GM08714 (cell line): ENCODE results near the gene PLD5.
"Not testable (repeated sequence)": the region's sequence is repeated elsewhere in the genome, so short reads cannot be mapped to it uniquely, and the experiment has no call there.

Source experiments
- H3K4me3 ChIP-seq: fragments of 200-500 bp; sonication (Bioruptor generic); 2 replicates; pipeline ENCODE4 v1.5.1; 2014; ENCODE audit warnings: mild to moderate bottlenecking, low read length, inconsistent platforms
- ZNF274 ChIP-seq: IDR thresholded peaks from 2 replicates; pipeline ENCODE4 v1.6.1; 2012; ENCODE audit warnings: mild to moderate bottlenecking, low read depth, low read length

PLD5 gene

DNA sequence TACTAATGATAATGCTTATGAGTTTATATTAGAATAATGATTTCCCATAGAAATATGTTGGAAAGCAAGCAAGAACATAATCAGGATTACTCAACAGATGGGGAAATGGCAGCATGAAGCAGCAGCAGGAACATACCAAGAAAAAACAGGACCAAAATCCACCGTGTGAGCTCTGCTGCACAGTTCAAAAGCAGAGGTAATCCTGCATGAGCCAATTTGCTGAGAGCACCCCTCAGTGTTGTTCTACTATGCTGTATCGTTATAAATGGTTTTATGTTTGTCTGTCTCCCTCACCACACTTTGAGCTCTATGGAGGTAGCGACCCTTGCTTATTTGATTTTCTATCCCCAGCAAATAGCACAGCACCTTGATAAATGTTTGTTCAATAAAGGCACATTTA, 246.1 kb downstream of the PLD5 start:
- H3K4me3 ChIP-seq, result not testable (repeated sequence)

DNA sequence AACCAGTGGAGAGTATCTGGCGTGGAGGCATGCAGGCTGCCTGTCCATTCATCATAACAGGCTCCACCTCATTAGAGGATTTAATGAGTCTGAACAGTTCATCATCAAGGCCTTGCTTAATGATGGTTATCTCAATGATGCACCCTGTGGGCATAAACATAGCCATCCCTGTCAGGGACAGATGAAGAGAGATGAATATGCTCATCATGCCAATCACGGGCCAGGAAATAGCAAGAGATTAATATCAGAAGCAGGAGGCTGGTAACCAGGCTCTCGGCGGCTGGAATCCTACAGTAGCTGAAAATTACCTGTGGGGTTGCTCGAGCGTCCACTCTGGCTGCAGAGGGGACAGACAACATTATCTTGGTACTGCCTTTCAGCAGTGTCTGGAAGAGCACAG, 247.7 kb downstream of the PLD5 start:
- not testable (repeated sequence) for H3K4me3 ChIP-seq

DNA sequence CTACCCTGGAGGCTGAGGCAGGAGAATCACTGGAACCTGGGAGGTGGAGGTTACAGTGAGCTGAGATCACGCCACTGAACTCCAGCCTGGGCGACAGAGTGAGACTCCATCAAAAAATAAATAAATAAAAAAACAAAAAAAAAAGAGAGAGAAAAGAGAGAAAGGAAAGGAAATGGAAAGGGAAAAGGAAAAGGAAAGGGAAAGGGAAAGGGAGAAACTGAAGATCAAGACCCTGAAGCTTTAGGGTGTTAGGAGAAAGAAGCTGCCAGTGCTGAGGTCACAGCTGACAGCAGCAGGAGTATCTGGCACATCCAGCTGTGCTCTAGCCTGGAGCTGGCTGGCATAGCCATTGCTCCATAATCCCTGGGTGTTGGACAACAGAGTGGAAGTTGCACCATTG, 257.5 kb downstream of the PLD5 start:
- H3K4me3 ChIP-seq, result not testable (repeated sequence)

DNA sequence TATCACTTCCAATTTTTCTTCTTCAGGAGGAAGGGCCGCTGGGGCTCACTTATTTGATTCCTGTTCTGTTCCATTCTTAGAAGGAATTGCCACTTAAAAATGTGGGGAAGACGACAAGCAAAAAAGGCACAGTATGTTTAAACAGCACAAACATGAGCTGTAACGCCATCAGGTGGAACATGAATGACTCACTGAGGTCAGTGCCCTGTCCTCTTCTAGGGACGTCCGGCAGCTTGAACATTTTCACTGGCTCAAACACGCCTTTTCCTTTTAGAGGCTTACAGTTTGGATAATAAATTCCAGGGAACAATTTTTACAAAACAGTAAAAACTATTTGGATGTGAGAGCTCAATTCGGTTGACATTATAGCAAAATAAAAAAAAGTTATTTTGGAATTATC, 260.1 kb downstream of the PLD5 start:
- H3K4me3 ChIP-seq, result not testable (repeated sequence)

DNA sequence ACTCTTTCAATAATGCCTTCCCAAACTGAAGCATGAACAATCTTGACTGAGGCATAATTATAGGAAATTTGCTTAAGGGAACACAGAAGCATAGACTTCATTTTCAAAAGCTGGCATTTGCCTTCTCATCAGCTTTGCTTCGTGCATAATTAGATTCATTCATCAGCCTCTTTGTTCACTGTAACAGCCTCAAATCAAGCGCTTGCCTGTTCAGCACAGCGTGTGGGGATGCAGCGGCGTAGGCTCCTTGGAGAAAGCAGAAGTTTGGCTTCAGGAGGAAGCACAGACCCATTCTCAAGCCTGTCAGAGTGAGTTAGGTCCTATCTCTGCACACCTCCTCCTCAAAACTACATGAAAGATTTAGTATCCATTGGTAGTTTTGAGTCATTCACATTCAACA, 279.2 kb downstream of the PLD5 start:
- no peak overlapping the region for H3K4me3 ChIP-seq
- TF ChIP-seq ZNF274, result no peak

DNA sequence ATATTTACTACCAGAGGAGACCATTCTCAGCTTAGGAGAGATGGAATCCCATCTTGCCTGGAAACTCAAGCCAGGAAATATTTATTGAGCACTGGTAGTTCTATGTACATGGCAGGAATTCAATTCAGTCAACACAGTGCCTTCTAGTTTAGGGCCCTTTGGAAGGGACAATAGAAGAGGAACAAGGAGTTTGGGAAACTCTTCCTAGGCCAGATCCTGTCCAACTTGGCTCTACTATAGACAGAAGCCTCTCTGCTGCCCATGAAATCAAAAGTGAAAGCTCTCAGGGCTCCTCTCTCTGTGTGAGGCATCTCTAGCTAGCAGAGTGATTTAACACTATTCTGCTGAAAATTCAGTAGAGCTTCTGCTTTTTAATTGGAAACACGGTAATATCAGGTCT, 281.0 kb downstream of the PLD5 start:
- TF ChIP-seq ZNF274, result no peak
- no peak overlapping the region for H3K4me3 ChIP-seq

DNA sequence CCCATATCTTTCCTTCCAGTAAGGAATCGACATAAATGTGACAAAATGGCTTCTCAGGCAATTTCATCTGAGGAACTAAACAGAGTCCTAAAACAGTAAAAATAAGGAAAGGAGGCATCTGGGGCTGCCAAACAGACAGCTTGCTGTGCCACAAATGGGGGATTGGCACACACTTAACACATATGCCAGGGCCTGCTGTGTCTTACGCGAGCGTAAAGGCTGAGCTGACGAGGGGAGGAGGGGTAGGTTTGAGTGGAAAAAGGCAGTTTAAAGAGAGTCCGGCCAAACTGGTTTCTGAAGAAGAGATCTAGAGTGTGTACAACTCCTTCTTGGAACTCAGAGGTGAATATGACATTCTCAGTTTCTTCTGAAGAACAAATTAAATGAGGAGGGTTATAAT, 281.5 kb downstream of the PLD5 start:
- no peak overlapping the region for H3K4me3 ChIP-seq
- no peak for TF ChIP-seq ZNF274

DNA sequence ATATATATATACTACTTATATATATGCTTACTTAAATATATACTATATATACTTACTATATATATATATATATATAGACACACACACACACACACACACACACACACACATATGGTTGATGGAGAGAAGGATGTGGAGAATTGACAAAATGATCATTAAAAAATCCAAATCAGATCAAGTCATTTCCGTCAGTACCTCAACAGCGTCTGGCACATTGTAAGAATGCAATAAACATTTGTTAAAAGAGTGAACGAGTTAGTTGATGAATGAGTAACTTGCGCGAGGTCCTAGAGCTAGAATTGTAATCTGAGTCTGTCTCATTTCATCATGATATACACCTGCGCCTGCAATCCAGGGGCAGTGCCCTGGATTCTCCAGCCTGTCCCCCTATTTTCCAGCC, 282.6 kb downstream of the PLD5 start:
- H3K4me3 ChIP-seq, result no peak overlapping the region
- TF ChIP-seq ZNF274, result no peak

DNA sequence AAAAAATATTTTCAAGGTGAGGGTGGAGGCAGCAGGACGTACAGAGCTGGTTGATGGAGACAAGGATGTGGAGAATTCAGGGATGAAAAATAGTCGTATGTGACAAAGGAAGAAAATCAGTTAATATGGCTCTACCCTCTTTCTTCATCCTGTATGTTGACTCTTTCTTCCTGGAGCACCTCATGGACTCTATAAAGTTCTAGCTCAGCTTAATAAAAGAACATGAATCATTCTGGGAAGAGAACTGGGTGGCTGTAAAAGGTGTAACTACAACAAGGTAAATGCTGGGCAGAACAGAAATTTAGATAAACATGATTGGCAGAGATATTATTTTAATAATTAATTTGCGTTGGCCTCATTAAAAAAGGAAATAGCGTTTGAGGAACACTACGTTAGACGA, 283.8 kb downstream of the PLD5 start:
- TF ChIP-seq ZNF274, result no peak

DNA sequence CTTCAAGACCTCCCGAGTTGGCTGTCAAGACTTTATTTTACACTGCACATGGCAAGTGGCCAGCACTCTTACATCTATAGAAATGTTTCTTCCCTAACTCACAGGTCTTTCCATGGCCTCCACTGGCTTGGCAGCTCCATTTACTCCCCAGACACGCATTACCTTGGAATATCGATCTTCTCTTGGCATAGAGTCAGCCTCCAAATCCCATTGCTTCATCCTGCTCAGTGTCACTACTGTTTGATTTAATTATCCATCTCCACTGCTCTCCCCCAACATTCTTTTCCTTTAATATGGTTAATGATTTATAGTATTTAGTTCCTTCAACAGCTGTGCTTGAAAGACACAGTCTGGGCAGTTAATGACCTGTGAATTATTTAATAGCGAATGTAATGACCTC, 284.4 kb downstream of the PLD5 start:
- no peak overlapping the region for H3K4me3 ChIP-seq
- no peak for TF ChIP-seq ZNF274

More for the DNA sequence above, 283.8 kb downstream of the PLD5 start:
- H3K4me3 ChIP-seq, result no peak overlapping the region

DNA sequence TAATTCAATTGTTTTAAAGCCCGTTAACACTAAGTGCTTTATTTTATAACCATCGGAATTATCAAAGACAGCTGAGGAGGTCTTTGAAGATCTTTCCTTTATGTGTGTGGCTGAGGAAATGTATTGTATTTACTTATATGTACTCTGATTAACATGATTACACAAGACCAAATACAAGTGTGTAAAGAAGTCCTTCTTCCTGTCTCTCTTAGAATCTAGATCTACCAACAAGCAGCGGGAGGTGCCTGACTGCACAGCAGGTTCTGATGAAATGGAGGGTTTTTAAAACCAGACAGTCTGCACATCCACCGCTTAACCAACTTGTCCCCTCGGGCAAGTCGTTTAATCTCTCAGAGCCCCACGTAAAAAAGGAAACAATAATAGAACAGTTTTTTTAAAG, 285.1 kb downstream of the PLD5 start:
- no peak overlapping the region for H3K4me3 ChIP-seq
- no peak for TF ChIP-seq ZNF274

DNA sequence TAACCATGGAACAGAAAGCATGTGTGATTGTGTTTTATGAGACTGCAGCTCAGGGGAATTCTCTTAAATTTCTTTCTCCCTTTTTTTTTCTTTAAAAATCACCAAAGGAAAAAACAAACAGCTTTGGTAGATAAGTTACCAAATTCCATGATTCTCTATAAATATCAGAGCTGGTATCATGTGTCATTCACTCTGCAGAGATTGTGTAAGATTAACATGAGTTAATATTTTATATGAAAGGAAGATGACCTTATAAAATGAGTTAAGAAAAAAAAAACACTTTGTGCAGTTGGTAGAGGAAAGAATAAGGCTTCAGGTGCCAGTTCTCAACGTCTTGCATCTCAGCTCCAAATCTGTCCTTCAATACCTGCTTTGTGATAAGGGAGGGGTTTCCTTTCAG, 287.4 kb downstream of the PLD5 start:
- no peak for TF ChIP-seq ZNF274

DNA sequence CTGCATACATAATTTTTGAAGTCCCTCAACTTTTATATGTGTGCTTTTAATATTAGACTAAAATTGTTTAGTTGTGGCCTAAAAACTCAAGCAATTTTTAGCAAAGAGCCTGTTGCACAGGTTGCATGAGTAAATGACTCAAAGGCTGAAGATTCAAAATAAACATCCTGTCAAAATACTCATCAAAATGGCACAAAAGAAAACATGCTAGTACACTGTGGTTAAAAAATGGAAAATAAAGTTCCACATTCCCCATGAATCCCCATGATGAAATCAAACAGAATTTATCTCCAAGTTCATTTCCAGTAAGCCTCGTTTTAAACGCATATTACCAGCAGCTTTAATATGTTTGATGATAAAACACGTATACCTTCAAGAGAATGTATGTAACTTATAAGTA, 295.5 kb downstream of the PLD5 start:
- H3K4me3 ChIP-seq, result no peak overlapping the region
- TF ChIP-seq ZNF274, result no peak

More for the DNA sequence above, 287.4 kb downstream of the PLD5 start:
- H3K4me3 ChIP-seq, result no peak overlapping the region

DNA sequence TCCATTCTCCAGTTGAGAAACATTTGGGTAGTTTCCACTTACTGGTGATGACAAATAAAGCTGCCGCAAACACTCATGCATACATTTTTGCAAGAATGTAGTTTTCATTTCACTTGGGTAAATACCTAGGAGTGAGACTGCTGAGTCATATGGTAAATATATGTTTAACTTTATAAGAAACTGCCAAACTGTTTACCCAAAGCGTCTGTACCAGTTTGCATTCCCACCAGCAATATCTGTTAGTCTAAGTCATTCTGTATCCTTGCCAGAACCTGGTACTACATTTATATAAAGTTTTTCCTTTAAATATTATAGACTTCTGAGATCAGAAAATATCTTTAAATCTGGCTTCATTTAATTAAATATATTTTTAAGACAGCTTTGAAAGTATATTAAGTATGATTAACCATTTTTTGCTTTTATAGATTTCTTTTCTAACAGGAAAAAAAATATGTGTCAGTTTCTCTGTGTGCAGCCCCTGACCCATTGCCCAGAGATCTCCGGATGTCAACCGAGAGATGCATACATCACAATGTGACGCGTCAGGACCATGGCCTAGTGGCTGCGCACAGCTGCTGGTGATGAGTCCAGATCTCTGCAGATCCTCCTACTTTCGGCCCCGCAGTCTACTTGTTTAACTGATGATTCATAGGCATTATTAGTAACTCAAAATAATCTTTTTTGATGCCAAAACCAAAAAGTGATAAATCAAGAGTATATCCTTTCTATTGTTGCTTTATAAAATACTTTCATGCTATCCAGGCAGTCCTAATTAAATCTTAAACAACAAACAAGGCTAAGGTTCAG, 298.5 kb downstream of the PLD5 start:
- TF ChIP-seq ZNF274, result no peak
- no peak overlapping the region for H3K4me3 ChIP-seq

DNA sequence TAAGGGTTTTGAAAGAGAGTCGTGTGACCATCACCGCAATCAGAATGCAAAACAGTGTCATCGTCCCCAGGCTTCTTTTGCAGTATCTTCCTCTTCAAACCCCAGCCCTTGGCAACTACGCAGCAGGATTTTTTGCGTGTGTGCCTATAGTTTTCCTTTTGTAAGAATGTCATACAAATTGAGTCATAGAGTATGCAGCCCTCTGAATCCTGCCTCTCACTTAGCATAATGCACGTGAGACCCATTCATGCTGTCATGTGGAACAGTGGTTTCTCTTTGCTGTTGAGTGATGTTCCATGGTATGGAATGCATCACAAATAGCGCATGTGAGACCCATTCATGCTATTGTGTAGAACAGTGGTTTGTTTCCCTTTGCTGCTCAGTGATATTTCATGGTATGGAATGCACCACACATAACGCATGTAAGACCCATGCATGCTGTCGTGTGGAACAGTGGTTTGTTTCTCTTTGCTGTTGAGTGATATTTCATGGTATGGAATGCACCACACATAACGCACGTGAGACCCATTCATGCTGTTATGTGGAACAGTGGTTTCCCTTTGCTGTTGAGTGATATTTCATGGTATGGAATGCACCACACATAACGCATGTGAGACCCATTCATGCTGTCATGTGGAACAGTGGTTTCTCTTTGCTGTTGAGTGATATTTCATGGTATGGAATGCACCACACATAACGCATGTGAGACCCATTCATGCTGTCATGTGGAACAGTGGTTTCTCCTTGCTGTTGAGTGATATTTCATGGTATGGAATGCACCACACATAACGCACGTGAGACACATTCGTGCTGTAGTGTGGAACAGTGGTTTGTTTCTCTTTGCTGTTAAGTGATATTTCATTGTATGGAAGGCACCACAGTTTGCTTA, 299.4 kb downstream of the PLD5 start:
- H3K4me3 ChIP-seq, result not testable (repeated sequence)

DNA sequence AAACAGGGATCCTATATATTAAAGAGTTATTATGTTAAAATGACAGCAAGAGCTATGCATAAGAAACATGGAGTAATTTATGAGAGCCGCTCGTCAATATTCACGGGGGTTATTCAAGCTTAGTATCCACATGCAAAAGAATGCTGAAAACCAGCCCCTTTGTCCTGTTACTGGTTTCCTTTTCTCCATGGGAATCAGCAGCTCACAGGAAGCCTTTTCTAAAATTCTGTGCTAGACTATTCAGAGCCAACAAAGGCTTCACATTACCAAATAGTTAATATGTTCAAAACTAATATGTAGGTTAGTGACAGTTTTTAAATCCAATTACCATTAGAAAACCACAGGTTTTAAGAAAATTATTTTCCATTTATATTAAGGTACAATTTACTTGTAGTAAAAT, 300.0 kb downstream of the PLD5 start:
- no peak for TF ChIP-seq ZNF274
- no peak overlapping the region for H3K4me3 ChIP-seq
